GM19035 (cell line): ENCODE measurements around the gene SULT1B1.

Experiments
- ATAC-seq: cut with Tn5 transposase; IDR thresholded peaks from one replicate; pipeline ENCODE4 v1.9.1; 2021; ENCODE audit not compliant: unreplicated experiment

SULT1B1 gene

GRCh38 chr4:69750346-69750745 is 10.1 kb downstream of the SULT1B1 start:
- no peak for ATAC-seq

GRCh38 chr4:69749771-69750170 is 10.6 kb downstream of the SULT1B1 start:
- ATAC-seq = no peak

- no peak for ATAC-seq
Observed at GRCh38 chr4:69748173-69748572, 12.2 kb downstream of the SULT1B1 start.

- no peak for ATAC-seq
Observed at GRCh38 chr4:69744157-69744478, 16.3 kb downstream of the SULT1B1 start.

- no peak for ATAC-seq
Observed at GRCh38 chr4:69743476-69744156, 16.8 kb downstream of the SULT1B1 start.

- ATAC-seq = no peak
Observed at GRCh38 chr4:69742596-69742995, 17.8 kb downstream of the SULT1B1 start.

GRCh38 chr4:69738872-69739271 is 21.5 kb downstream of the SULT1B1 start:
- no peak for ATAC-seq

GRCh38 chr4:69735119-69735518 is 25.3 kb downstream of the SULT1B1 start:
- ATAC-seq = no peak

GRCh38 chr4:69731847-69732246 is 28.6 kb downstream of the SULT1B1 start:
- no peak for ATAC-seq

- no peak for ATAC-seq
Observed at GRCh38 chr4:69731241-69731640, 29.2 kb downstream of the SULT1B1 start.

GRCh38 chr4:69730002-69730401 is 30.4 kb downstream of the SULT1B1 start:
- no peak for ATAC-seq

- ATAC-seq = no peak
Observed at GRCh38 chr4:69727926-69728325, 32.5 kb downstream of the SULT1B1 start.

GRCh38 chr4:69727426-69727825 is 33.0 kb downstream of the SULT1B1 start:
- no peak for ATAC-seq

GRCh38 chr4:69726971-69727370 is 33.4 kb downstream of the SULT1B1 start:
- ATAC-seq = no peak

GRCh38 chr4:69718396-69719271 is 41.8 kb downstream of the SULT1B1 start:
- no peak for ATAC-seq

GRCh38 chr4:69717778-69718177 is 42.6 kb downstream of the SULT1B1 start:
- ATAC-seq = no peak

GRCh38 chr4:69716654-69717053 is 43.8 kb downstream of the SULT1B1 start:
- no peak for ATAC-seq

GRCh38 chr4:69714086-69714485 is 46.3 kb downstream of the SULT1B1 start:
- ATAC-seq = no peak

GRCh38 chr4:69713593-69713992 is 46.8 kb downstream of the SULT1B1 start:
- ATAC-seq = no peak

GRCh38 chr4:69710580-69710979 is 49.8 kb downstream of the SULT1B1 start:
- no peak for ATAC-seq

GRCh38 chr4:69708211-69708610 is 52.2 kb downstream of the SULT1B1 start:
- no peak for ATAC-seq

GRCh38 chr4:69707807-69708206 is 52.6 kb downstream of the SULT1B1 start:
- ATAC-seq = no peak
